OCI-LY3 (cell line): Measurements from ENCODE around the gene RERE.

Experiments
- EZH2phosphoT487 ChIP-seq: fragments of 200-600 bp; shearing (Covaris generic); IDR thresholded peaks from 2 replicates; pipeline ENCODE4 v1.6.1; 2018; ENCODE audit warnings: antibody characterized with exemption, mixed run types, low read depth
- TF ChIP-seq, protein P1 (sequence below): fragments of 200-600, 300-600 bp; sonication (generic); IDR thresholded peaks from 2 replicates; pipeline ENCODE4 v1.5.1; 2014; ENCODE audit warnings: antibody characterized with exemption, low read length, low read depth

- TF ChIP-seq, protein P1, sequence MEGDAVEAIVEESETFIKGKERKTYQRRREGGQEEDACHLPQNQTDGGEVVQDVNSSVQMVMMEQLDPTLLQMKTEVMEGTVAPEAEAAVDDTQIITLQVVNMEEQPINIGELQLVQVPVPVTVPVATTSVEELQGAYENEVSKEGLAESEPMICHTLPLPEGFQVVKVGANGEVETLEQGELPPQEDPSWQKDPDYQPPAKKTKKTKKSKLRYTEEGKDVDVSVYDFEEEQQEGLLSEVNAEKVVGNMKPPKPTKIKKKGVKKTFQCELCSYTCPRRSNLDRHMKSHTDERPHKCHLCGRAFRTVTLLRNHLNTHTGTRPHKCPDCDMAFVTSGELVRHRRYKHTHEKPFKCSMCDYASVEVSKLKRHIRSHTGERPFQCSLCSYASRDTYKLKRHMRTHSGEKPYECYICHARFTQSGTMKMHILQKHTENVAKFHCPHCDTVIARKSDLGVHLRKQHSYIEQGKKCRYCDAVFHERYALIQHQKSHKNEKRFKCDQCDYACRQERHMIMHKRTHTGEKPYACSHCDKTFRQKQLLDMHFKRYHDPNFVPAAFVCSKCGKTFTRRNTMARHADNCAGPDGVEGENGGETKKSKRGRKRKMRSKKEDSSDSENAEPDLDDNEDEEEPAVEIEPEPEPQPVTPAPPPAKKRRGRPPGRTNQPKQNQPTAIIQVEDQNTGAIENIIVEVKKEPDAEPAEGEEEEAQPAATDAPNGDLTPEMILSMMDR: no peak
- TF ChIP-seq EZH2phosphoT487: no peak
These were observed 321.0 kb downstream of the RERE start for GRCh38 chr1:8496473-8496872.
